AG08395 (cell line): ENCODE measurements around the gene SLC39A11.

Experiments used
- DNase-seq: peaks from one replicate; pipeline ENCODE4 v3.0.0; 2012; ENCODE audit warnings: mixed read lengths, low spot score

Gene SLC39A11

DNA sequence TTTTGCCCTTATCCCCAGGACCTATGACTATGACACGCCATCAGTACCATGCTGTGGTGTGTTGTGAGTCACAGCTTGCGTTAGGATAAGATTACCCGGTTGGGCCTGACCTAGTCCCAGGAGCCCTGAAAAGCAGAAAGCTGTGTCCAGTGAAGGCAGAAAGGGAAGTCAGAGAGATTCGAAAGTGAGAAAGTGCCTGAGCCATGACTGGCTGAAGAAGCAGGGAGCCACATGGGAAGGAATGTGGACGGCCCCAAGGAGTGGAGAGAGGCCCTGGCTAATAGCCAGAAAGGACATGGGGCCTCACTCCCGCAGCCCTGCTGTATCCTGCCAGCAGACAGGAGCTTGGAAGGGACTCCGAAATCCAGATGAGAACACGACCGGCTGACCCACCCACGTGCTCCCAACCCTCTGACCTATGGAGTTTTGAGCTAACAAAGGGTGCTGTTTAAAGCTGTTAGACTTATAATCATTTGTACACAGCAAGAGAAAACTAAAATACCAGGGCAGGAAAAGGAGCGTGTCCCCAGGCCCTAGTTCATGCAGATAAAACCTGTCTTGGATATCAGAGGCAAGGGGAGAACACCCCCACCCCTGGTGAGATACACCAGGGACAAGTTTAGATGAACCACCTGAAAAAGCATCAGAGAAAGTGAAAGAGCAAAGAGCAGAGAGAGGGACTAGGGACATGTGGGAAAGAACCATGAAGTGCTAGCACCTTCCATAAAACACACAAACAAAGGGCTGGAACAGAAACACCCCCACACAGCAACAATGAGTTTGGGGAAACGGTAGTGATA is 115.3 kb downstream of the SLC39A11 start:
- DNase-seq: peak; percentile 88

DNA sequence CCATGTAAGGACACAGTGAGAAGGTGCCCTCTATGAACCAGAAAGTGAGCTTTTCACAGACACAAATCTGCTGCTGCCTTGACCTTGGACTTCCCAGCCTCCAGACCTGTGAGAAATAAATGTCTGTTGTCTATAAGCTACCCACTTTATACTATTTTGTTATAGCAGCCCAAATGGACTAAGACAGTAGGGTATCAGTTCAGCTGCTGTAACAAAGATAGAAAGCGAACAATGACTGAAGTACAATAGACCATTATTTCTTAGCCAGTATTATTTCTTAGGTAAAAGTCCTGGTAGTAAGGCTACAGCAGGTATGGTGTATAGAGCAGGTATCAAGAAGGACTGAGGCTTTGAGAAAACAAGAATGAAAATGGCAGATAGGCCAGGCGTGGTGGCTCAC is 117.0 kb downstream of the SLC39A11 start:
- DNase-seq: no peak

DNA sequence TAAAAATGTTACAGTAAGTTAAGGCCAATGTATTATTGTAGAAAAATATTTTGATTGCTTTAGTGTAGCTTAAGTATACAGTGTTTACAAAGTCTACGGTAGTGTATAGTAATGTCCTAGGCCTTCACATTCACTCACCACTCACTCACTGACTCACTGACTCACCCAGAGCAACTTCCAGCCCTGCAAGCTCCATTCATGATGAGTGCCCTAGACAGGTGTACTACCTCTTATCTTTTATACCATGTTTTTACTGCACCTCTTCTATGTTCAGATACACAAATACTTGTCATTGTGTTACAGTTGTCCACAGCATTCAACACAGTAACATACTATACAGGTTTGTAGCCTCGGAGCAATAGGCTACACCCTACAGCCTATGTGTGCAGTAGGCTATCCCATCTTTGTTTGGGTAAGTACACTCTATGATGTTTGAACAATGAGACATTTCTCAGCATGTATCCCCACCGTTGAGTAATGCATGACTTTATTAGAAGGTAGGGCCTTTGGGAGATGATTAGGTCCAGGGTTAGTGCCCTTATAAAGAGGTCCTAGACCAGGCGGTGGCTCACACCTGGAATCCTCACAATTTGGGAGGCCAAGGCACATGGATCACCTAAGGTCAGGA is 117.8 kb downstream of the SLC39A11 start:
- no peak for DNase-seq

DNA sequence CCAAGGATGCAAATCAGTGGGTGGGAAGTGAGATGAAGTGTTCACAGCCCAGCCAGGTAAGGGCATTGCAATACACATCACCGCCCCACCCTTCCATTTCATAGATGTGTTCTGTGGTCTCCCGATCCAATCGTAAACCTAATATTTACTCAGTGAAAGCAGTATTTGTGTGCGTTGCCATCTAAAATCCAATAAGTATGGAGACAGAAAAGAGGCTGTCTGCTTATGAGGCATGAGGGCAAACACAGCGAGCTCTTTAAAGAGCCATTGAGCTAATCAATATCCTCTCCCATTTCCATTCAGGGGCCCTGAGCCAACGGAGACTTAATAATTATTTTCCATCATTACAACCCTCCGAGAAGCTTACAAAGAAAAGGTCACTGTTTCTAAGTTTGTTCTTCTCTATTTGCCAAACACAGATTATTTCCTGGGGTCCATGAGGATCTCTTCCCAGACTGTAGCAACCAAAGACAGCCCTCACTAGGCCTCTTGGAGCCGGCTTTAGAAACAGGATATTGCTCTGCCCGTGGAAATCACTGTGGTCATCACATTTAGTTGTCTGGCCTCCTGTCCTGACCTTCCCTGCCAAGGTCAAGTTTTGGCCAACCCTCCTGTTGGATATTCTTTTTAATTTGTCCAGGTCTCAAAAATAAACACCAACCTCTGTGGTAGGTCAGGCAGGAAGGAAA is 120.1 kb downstream of the SLC39A11 start:
- DNase-seq: no peak

DNA sequence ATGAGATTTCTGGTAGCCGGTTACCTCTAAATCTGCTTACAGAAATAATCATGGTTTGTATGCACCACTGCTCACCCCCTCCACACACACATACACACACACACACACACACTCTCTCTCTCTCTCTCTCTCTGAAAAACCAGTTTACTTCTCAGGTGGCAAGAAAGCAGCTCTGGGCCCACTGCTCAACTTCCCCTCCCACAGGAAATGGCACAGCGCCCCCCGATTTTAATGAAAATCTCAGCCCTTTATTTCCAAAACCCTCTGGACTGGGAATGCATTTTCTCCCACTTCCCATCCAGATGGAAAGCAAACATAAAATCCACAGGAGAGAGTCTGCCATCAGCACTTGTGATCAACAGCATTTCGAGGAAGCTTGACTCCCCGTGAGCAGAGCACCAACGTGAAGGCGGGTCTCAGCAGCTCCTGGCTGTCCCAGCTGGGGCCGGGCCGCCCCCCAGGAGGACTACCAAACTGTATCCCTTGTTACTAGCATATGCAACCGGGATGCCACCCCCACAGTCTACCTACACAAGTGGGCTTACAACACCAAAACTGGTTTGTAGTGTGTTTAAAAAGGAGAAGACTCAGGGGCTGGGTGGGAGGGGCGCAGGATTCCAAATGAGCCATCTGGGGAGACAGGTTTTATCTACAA is 121.1 kb downstream of the SLC39A11 start:
- DNase-seq: no peak

DNA sequence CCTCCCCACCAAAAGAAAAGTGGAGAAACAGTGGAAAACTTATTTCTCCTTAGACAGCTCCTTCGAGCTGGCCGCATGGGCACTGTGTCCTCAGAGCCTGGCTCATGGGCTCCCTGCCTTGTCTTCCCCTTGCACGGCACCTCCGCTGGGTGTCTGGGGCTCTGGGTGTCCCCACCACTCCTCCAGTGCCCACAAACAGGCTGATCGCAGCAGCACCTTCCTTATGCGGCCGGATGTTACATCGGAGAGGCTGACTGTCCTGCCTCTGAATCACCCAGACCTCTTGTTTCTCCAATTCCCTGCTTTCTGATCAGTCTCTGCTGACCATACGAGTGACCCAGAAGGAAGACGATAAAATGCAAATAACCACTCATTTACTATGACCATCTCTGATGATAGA is 121.7 kb downstream of the SLC39A11 start:
- DNase-seq: no peak

DNA sequence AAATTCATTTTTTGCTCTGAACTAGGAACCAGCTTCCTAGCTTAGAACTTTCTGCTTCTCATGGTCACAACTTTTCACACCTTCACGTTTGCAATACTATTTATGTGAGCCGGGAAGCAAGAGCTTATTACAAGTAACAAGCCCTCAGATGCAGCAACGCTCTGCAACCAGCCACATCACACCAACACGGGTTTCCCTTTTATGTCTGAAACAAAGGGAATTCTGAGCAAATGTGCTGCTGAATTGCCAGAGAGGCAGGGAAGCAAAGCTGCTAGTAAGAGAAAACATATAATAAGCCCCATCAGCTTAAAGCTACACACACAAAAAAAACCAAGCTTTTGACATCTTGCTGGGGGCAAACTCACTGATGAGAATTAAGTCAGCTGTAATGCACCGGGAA is 122.2 kb downstream of the SLC39A11 start:
- no peak for DNase-seq

DNA sequence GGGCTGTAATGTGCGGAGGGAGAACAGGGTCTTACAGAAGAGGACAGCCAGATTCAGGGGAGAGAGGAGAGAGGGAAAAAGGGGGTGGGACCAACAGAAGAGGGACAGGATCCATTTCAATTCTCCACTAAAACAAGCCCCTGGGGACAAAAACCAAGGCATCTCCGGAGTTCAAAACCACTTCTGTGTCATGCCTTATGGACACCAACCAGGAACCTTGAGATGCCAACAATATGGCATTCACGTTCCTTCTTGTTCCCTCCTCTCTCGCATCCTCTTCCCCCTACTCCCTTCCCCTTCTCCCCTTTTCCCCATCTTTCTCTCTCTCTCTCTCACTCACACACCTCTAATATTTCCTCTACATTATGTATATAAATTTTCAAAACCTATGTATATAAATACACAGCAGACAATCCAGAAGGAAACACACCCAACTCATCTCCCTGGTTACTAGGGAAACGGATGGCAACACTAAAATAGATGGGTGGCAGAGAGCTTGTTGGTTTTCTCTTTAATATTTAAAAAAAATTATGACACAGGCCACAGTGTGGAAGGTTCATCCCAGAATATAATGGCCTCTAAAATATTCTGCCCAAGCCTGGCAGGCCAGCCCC is 123.1 kb downstream of the SLC39A11 start:
- no peak for DNase-seq

DNA sequence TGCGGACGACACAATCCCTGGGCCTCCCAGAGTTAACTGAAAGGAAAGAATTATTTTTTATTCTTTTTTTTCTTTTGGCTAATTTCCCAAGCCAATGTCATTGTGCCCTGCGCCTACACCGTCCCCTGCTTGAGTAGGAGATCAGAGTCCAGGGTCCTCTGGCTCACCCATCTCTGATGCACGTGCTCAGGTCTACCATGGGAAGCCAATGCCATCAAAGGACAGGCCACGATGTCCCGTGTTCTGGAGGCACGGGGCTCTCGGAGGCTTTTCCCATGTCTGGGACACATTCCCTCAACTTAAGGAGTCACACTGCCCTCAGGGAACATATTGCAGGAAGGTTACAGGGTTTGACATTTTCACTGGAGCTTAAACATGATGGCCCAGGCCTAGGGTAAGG is 123.7 kb downstream of the SLC39A11 start:
- DNase-seq: no peak

DNA sequence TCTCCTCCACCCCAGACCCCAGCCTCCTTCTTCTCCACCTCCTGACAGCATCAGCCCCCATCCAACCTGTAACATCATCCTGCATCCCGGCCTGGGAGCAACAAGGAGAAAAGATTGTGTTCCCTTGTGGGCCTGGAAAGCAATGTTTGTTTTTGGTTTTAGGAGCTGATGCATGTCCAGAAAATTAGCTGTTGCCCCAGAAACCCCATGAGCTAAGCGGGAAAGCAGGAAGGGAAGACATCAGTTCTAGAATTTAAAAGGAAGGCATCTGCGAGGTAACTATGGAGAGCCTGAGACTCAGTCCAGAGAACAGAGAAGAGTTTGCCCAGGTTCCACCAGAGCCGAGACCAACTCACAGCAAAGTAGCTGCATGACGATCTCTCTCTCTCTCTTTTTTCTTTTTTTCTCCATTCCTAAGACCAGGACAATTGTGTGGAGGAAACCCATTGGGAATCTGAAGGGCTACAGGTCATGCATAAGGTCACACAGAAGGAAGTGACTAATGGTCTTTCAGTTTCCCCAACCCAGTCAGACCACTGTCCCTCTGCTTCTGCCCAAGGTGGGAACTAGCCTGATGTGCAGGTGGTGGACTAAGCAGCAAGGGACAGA is 124.4 kb downstream of the SLC39A11 start:
- no peak for DNase-seq

DNA sequence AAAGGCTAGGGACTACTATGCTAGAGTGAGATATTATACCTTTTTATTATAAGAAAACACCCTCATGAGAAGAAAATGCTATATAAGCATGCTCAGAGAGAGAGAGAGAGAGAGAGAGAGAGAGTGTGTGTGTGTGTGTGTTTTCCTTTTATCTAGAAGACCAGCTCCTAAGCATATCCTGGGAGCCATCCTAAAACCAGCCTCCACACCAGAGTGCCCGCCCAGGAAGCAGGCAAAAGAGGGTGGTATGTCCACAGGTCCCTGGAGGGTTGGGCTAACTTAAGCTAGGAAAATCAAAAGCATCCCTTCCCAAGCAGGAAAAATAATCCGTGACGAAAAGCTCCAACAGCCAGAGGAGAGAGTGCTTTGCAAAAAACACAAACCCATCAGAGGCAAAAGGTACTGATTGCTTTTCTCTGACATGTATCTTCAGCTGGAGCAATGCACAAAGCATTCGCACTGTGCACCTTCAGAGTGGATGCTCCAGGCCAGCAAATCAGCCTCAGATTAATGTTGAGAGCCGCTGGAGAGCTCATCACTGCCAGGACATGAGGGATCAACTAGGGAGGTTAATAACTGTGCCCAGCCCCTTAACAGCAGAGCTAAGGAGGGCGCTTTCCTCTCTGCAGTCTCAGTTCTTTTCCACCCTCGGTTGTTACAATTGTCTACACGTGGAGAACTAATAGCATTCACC is 125.1 kb downstream of the SLC39A11 start:
- DNase-seq: no peak

DNA sequence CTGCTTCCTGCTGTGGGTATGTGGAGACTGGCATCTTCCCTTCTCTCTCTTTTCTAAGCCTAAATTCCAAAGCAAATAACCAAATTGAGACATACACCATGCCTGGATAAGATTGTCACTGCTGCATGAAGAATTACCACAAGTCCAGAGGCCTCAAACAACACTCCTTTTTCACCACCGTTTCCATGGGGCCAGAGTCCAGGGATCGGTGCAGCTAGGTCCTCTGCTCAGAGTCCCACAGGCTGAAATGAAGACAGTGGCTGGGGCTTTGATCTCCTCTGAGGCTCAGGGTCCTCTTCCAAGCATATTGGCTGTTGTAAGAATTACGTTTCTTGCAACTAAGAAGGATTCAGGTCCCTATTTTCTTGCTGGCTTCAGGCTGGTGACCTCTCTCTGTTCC is 130.4 kb downstream of the SLC39A11 start:
- no peak for DNase-seq

DNA sequence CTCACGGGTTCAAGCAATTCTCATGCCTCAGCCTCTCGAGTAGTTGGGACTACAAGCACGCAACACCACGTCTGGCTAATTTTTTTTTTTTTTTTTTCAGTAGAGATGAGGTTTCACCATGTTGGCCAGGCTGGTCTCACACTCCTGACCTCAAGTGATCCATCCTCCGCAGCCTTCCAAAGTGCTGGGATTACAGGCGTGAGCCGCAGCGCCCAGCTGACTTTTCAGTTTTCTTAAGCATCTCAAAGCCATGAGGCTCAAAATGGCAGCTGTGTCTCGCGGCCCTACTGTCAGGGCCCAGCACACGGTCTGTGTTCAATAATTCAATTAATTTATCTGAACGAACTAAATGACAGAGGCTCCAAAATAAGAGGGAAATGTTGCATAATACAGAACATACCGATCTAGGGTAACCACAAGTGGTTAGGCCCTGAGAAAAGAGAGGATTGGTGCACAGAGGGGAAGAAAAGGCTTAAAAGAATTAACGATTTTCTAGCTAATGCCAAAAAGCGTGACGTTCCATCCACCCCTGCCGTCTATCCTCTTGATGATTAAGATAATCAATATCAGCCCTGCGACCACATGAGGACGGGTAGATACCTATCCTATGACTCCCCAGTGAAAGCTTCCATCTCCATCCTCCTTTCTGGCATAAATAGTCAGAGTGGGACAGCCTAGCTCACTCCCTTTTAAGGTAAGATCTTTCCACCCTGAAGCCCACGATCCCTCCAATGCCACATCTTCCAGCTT is 136.9 kb downstream of the SLC39A11 start:
- DNase-seq: no peak

DNA sequence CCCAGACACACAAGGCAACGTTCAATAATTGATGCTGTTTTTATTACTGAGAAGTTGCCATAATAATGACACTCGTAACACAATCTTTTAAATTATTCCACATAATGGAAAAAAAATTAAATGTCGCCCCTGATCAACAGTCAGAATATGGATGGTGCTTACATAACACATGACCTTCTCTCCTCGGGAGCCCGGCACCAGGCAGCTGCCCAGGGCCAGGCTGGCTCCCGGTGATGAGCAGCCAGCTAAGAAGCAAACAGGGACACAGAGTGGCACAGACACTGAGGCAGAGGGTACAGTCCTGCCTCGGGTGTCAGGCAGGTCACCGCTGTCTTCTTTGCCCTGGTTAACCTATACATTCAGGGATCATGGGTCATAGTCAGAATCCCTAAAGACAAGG is 137.9 kb downstream of the SLC39A11 start:
- no peak for DNase-seq

DNA sequence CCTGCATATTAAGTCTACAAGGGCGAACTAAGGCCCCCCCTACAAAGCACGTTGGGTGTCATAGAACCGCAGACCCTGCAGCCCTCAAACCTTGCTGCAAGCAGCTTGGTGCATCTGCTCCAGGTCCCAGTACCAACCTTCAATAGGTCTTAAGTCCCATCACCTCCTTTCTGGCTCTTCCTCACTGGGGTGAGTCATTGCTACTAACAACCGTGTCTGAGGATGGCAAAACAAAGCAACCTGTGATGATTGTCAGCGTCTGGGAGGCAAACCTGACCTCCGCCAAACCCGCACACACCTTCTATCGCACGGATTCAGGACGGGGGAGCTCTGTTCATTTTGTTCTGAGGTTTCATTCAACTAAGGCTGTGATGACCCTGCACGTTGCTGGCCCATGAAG is 138.9 kb downstream of the SLC39A11 start:
- DNase-seq: no peak

DNA sequence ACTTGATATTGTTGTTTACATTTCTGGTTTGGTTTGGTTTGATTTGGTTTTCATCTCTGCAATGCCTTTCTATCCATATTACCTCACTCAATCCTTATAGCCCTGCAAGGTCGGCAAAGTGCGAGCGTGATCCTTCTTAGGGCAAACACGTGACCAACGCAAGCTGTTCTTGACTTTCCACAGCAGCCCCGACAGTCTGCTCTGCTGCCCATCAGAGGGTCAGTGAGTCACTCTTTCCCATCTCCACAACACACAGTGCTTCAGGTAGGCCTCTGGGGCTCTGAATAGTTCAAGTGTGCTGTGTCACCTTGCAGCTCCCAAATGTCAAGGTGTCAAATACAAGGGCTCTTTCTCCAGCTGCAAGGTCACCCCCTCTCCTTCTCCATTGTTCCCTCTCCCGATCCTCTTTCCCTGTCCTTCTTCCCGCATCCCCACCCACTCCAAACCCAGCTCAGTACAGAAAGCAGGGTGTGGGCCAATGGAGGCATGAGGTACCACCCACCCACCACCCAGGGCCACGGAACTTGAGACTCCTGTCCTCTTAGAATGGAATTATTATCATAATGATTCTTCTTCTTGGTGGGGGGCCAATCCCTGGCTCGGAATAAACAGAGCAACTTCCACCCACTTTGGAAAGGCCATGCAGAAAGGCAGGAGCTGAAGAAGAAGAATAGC is 139.7 kb downstream of the SLC39A11 start:
- DNase-seq: no peak

DNA sequence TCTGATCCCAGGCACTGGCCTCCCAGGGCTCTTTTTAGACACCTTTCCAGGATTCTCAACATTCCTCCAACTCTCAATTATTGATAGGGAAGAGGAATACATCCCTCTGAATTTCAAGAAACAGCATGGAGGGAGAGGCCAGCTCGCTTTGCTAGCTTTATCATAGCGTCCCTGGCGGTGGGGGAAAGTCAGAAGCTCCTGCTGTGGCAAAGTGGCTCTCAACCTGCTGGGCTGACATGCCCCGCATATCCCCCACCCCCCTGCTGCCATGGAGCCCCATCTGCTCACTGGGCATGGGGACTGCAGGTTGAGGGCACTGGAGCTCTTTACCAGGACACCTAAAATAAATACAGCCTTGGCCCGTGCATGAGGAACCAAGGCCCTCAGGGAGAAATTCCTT is 140.3 kb downstream of the SLC39A11 start:
- no peak for DNase-seq

DNA sequence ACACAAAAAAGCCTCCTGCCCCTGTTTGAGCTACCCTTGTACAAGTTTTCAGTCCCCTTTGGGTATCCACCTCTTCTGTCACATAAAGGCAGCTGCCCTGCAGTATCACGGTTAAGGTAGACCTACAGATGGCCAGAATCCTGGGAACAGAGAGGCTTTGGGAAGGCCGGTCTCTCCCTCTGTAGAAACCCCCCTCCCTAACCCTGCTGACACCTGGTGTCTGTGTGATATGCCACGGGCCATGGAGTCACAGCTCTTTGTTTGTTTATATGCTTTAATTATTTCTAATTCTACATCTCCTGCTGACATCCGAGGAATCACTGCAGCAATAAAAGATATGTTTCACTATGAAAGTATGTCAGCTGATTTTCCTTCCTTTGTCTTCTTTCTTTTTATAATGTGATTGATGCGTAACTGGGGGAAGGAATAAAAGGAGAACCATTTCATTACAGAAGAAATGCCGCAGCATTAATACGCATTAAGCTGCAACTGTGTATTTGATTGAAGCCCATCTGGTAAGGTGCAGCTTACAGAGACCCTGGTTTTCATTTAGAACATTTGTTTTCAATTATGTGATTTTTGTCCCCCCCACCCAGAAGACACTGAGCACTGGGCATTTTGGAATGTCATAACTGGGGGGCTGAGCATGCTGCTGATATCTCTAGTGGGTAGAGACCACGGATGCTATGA is 142.1 kb downstream of the SLC39A11 start:
- no peak for DNase-seq

DNA sequence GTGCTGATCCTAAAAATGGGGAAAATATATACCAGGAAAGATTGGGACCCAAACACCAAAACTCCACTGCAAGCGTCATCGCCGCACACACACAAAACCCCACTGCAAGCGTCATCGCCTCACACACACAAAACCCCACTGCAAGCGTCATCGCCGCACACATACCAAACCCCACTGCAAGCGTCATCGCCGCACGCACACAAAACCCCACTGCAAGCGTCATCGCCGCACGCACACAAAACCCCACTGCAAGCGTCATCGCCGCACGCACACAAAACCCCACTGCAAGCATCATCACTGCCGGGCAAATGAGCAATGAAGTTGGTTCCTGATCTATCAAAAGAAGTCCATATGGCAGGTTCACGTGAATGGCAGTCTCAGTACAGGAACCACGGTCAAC is 144.4 kb downstream of the SLC39A11 start:
- DNase-seq: no peak
